ENCODE data around the gene CDKAL1. TPM values are rescaled to one million over a fixed set of nuclear protein-coding genes. Genes with fewer than 3 reads are reported as not detected.

The CDKAL1 gene
- total and polyA plus RNA-seq, 4 donors, result 2.0 to 12.9 (median 6.7) TPM

DNA sequence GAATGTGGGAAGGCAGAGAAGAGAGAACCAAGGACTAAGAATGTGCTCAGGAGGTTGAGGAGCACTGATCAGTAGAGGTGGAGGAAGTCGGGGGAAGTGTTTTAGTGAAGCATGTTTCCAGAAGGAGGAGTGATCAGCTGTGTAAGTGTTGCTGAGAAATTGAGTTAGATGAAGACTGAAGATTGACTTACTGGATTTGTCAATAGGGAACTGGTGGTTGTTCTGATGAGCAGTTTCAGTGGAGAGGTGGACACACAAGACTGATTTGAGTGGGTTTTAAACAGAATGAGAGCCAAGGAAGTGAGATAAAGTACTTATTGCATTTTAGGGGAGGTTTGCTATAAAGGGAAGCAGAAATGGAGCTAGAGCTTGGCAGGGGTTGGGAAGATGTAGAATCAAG lies 182.6 kb downstream of the CDKAL1 start:
- Histone ChIP-seq H3K9ac (ENCODE audit: low read depth in 1 of 2, low read length in 2 of 2) (no peak overlapping the region), H3K4me1 (ENCODE audit: control insufficient read depth in 4 of 4, insufficient read depth in 4 of 4, low read length in 3 of 4) (no peaks in the 10 kb centered on the region), H3K4me3 (ENCODE audit: low read depth in 1 of 3, low read length in 3 of 3) (no peak overlapping the region), H3K27ac (ENCODE audit: low read depth in 1 of 2, low read length in 2 of 2) (no peak overlapping the region), H3K9me3 (ENCODE audit: control insufficient read depth in 4 of 4, low read length in 3 of 4) (no peaks in the 10 kb centered on the region), H3K27me3 (ENCODE audit: control insufficient read depth in 4 of 4, insufficient read depth in 4 of 4, low read length in 3 of 4) (no peaks in the 10 kb centered on the region), H3K36me3 (ENCODE audit: control insufficient read depth in 4 of 4, insufficient read depth in 3 of 4, low read depth in 1 of 4, low read length in 3 of 4) (no peaks in the 10 kb centered on the region)
- 93% methylated on average over 1 of the region's 1 CpG for WGBS
- DNase-seq (ENCODE audit: low spot score), result no peak
- no peak for TF ChIP-seq SP1 (IDR thresholded peaks at IDR 0.05)
- no peak for TF ChIP-seq JUND (IDR thresholded peaks at IDR 0.05)
- no peak for TF ChIP-seq EGR1 (IDR thresholded peaks at IDR 0.05; ENCODE audit: low read depth in 2 of 2)
- TF ChIP-seq NR2F2 (IDR thresholded peaks at IDR 0.05), result no peak
- TF ChIP-seq, protein P1, sequence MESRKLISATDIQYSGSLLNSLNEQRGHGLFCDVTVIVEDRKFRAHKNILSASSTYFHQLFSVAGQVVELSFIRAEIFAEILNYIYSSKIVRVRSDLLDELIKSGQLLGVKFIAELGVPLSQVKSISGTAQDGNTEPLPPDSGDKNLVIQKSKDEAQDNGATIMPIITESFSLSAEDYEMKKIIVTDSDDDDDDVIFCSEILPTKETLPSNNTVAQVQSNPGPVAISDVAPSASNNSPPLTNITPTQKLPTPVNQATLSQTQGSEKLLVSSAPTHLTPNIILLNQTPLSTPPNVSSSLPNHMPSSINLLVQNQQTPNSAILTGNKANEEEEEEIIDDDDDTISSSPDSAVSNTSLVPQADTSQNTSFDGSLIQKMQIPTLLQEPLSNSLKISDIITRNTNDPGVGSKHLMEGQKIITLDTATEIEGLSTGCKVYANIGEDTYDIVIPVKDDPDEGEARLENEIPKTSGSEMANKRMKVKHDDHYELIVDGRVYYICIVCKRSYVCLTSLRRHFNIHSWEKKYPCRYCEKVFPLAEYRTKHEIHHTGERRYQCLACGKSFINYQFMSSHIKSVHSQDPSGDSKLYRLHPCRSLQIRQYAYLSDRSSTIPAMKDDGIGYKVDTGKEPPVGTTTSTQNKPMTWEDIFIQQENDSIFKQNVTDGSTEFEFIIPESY (IDR thresholded peaks at IDR 0.05), result no peak
- TF ChIP-seq, protein P2, sequence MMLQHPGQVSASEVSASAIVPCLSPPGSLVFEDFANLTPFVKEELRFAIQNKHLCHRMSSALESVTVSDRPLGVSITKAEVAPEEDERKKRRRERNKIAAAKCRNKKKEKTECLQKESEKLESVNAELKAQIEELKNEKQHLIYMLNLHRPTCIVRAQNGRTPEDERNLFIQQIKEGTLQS (IDR thresholded peaks at IDR 0.05), result no peak
- TF ChIP-seq, protein P3, sequence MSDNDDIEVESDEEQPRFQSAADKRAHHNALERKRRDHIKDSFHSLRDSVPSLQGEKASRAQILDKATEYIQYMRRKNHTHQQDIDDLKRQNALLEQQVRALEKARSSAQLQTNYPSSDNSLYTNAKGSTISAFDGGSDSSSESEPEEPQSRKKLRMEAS (IDR thresholded peaks at IDR 0.05), result no peak
- TF ChIP-seq, protein P4, sequence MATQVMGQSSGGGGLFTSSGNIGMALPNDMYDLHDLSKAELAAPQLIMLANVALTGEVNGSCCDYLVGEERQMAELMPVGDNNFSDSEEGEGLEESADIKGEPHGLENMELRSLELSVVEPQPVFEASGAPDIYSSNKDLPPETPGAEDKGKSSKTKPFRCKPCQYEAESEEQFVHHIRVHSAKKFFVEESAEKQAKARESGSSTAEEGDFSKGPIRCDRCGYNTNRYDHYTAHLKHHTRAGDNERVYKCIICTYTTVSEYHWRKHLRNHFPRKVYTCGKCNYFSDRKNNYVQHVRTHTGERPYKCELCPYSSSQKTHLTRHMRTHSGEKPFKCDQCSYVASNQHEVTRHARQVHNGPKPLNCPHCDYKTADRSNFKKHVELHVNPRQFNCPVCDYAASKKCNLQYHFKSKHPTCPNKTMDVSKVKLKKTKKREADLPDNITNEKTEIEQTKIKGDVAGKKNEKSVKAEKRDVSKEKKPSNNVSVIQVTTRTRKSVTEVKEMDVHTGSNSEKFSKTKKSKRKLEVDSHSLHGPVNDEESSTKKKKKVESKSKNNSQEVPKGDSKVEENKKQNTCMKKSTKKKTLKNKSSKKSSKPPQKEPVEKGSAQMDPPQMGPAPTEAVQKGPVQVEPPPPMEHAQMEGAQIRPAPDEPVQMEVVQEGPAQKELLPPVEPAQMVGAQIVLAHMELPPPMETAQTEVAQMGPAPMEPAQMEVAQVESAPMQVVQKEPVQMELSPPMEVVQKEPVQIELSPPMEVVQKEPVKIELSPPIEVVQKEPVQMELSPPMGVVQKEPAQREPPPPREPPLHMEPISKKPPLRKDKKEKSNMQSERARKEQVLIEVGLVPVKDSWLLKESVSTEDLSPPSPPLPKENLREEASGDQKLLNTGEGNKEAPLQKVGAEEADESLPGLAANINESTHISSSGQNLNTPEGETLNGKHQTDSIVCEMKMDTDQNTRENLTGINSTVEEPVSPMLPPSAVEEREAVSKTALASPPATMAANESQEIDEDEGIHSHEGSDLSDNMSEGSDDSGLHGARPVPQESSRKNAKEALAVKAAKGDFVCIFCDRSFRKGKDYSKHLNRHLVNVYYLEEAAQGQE (IDR thresholded peaks at IDR 0.05), result no peak
- TF ChIP-seq, protein P5, sequence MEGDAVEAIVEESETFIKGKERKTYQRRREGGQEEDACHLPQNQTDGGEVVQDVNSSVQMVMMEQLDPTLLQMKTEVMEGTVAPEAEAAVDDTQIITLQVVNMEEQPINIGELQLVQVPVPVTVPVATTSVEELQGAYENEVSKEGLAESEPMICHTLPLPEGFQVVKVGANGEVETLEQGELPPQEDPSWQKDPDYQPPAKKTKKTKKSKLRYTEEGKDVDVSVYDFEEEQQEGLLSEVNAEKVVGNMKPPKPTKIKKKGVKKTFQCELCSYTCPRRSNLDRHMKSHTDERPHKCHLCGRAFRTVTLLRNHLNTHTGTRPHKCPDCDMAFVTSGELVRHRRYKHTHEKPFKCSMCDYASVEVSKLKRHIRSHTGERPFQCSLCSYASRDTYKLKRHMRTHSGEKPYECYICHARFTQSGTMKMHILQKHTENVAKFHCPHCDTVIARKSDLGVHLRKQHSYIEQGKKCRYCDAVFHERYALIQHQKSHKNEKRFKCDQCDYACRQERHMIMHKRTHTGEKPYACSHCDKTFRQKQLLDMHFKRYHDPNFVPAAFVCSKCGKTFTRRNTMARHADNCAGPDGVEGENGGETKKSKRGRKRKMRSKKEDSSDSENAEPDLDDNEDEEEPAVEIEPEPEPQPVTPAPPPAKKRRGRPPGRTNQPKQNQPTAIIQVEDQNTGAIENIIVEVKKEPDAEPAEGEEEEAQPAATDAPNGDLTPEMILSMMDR (IDR thresholded peaks at IDR 0.05; ENCODE audit: low read depth, low read length, missing input control), result no peak
- TF ChIP-seq HNF4G (IDR thresholded peaks at IDR 0.05), result no peak
- TF ChIP-seq HNF4A (conservative IDR thresholded peaks at IDR 0.05), result no peak

DNA sequence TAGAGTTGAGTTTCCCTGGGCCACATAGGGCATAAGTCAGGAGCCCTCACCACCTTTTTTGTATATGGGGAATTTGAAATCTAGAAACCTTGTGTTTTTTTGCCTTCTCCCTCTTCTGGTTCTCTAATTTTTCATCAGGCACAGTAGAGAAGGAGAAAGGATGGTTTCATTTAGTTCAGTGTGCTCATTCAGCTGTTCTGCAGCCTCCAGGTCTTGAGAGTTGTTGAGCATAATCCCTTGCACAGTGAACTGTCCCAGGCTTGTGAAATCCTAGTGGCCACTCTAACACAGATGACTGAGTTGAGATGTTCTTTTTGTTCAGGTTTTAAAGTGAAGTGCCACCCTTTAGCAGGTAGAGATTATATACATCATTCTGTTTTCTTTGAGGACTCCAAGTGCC lies 183.5 kb downstream of the CDKAL1 start:
- Histone ChIP-seq H3K9me3 (ENCODE audit: control insufficient read depth in 4 of 4, low read length in 3 of 4) (no peaks in the 10 kb centered on the region), H3K27ac (ENCODE audit: low read depth in 1 of 2, low read length in 2 of 2) (no peak overlapping the region), H3K27me3 (ENCODE audit: control insufficient read depth in 4 of 4, insufficient read depth in 4 of 4, low read length in 3 of 4) (no peaks in the 10 kb centered on the region), H3K36me3 (ENCODE audit: control insufficient read depth in 4 of 4, insufficient read depth in 3 of 4, low read depth in 1 of 4, low read length in 3 of 4) (no peaks in the 10 kb centered on the region), H3K4me1 (ENCODE audit: control insufficient read depth in 4 of 4, insufficient read depth in 4 of 4, low read length in 3 of 4) (no peaks in the 10 kb centered on the region), H3K9ac (ENCODE audit: low read depth in 1 of 2, low read length in 2 of 2) (no peak overlapping the region), H3K4me3 (ENCODE audit: low read depth in 1 of 3, low read length in 3 of 3) (no peak overlapping the region)
- DNase-seq (ENCODE audit: low spot score), result no peak
- no peak for TF ChIP-seq EGR1 (IDR thresholded peaks at IDR 0.05; ENCODE audit: low read depth in 2 of 2)
- TF ChIP-seq RAD21 (IDR thresholded peaks at IDR 0.05), result no peak

All from liver (tissue), 9 donors.